ENCODE data around the gene KRT80.
A peak's percentile ranks its signal among the peaks of the same experiment; 100 is the strongest.

Gene KRT80

GRCh38 chr12:52210186-52210924 is 18.5 kb upstream of the KRT80 start:
- TF ChIP-seq, protein P1, sequence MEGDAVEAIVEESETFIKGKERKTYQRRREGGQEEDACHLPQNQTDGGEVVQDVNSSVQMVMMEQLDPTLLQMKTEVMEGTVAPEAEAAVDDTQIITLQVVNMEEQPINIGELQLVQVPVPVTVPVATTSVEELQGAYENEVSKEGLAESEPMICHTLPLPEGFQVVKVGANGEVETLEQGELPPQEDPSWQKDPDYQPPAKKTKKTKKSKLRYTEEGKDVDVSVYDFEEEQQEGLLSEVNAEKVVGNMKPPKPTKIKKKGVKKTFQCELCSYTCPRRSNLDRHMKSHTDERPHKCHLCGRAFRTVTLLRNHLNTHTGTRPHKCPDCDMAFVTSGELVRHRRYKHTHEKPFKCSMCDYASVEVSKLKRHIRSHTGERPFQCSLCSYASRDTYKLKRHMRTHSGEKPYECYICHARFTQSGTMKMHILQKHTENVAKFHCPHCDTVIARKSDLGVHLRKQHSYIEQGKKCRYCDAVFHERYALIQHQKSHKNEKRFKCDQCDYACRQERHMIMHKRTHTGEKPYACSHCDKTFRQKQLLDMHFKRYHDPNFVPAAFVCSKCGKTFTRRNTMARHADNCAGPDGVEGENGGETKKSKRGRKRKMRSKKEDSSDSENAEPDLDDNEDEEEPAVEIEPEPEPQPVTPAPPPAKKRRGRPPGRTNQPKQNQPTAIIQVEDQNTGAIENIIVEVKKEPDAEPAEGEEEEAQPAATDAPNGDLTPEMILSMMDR (IDR thresholded peaks at IDR 0.05; ENCODE audit: low read length, missing control alignments) = no peak
- no peak overlapping the region for H3K4me3 ChIP-seq (replicated peaks; ENCODE audit: low read depth, low read length)
- DNase-seq (ENCODE audit: low read depth) = peak; percentile 91

- no peak overlapping the region for H3K4me3 ChIP-seq (replicated peaks; ENCODE audit: low read depth, low read length)
- DNase-seq (ENCODE audit: low read depth) = no peak
- TF ChIP-seq, protein P1 (IDR thresholded peaks at IDR 0.05; ENCODE audit: low read length, missing control alignments) = no peak
These were observed 17.5 kb upstream of the KRT80 start for GRCh38 chr12:52209321-52209720.

GRCh38 chr12:52208424-52209165 is 16.8 kb upstream of the KRT80 start:
- no peak for DNase-seq (ENCODE audit: low read depth)
- no peak overlapping the region for H3K4me3 ChIP-seq (replicated peaks; ENCODE audit: low read depth, low read length)
- TF ChIP-seq, protein P1 (IDR thresholded peaks at IDR 0.05; ENCODE audit: low read length, missing control alignments) = no peak

DNA sequence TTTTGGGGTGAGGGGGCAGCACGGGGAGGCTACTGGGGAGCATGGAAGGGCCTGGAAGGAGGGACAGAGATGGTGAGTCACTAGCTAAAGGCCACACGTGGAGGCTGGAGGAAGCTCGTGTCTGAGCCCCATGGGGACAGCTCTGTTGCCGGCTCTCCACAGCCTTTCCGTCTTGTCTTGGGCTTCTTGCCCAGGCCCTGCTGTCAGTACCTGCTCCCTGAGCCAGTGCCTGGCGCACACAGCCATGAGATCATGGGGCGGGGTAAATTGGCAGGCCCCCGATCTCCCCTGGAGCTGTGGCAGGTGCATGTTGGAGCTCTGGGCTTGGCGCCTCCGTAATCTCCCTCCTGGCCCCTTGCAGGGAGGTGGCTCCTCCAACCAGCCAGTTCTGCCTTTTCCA is 16.1 kb upstream of the KRT80 start:
- DNase-seq (ENCODE audit: low read depth) = peak; percentile 75
- TF ChIP-seq, protein P1 (IDR thresholded peaks at IDR 0.05; ENCODE audit: low read length, missing control alignments) = no peak
- H3K4me3 ChIP-seq (replicated peaks; ENCODE audit: low read depth, low read length) = no peak overlapping the region

DNA sequence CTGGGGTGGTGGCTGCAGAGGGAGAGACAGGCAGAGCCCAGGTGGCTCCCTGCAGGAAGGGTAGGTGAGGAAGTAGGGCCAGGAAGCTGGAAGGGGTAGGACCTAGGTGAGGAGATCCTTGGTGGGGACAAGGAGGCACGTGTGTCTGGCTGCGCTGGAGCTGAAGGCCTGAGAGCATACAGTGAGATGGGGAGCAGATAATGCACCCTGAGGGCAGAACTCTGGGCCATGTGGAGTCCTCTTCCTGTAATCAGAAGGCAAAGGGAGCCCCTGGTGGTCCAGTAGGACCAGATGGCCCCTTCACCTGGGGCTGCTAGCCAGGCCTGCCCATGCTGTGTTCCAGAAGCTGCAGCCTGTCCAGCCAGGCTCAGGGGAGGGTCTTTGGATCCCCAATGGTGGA is 15.3 kb upstream of the KRT80 start:
- no peak overlapping the region for H3K4me3 ChIP-seq (replicated peaks; ENCODE audit: low read depth, low read length)
- TF ChIP-seq, protein P1 (IDR thresholded peaks at IDR 0.05; ENCODE audit: low read length, missing control alignments) = no peak
- DNase-seq (ENCODE audit: low read depth) = no peak

GRCh38 chr12:52206304-52207040 is 14.7 kb upstream of the KRT80 start:
- H3K4me3 ChIP-seq (replicated peaks; ENCODE audit: low read depth, low read length) = no peak overlapping the region
- DNase-seq (ENCODE audit: low read depth) = no peak
- TF ChIP-seq, protein P1 (IDR thresholded peaks at IDR 0.05; ENCODE audit: low read length, missing control alignments) = no peak
